Embryonic facial prominence (tissue), 1 donor: ENCODE data around the gene APCDD1.
"Not testable (repeated sequence)": the region's sequence is repeated elsewhere in the genome, so short reads cannot be mapped to it uniquely, and the experiment has no call there.

ENCODE experiments used
- DNase-seq: peaks from one replicate; pipeline ENCODE4 v3.0.0-alpha.2; 2016; ENCODE audit errors: extremely low spot score

APCDD1 gene

DNA sequence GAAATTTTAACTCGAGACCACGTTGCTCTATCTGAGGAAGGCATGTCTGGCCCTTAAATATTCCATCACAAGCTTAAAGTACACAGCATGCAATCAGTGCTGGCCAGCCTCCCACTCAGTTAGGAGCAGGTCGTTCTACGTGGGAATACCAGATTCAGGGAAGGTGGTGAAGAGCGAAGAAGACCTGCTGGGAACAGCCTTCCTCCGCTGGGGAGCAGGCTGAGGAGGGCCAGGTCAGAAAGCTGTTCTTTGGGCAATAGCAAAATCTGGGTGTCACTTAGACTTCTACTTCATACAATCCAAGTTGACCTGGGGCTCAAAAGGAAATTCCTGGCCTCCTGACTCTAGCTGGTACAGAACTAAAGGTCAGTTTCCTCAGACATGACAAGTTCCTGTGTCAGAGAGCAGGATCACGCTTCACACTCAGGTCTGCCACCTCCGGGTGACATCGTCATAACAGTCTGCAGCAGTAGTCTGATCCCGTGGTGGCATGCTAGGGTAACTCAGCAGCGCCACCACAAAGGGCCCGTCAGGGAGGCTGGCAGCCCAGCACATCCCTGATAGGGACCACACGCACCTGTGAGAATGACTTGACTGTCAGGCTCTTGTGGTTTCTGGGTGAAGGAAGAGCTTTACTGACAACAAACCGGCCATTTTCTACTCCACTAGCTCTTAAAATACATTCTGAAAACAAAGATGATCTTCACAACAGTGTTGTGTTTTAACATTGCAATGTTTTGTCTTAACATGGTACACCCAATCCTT lies 36.1 kb downstream of the APCDD1 start:
- DNase-seq, result no peak

GRCh38 chr18:10495936-10496335 lies 41.5 kb downstream of the APCDD1 start:
- no peak for DNase-seq

- DNase-seq, result no peak
Measured at GRCh38 chr18:10497206-10497749, 42.8 kb downstream of the APCDD1 start.

DNA sequence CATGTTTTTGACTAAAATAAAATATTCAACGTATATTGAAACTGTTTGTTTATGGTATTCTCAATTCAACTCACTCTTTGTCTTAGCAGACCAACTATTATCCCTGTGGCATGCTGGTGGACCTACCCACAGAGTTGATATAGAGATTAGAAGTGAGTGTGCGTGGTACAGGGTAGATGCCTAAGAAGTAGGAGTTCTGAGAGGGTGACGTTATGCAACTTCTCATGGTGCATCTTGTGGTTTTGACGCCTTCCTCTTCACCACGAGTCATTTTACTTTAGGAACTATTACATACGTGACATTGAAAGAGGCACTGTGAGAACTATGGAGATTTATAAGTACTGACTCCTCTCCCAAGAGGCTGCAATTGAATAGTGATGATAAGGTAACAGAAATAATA lies 44.8 kb downstream of the APCDD1 start:
- no peak for DNase-seq

- no peak for DNase-seq
Measured at GRCh38 chr18:10500038-10500437, 45.6 kb downstream of the APCDD1 start.

- no peak for DNase-seq
Measured at GRCh38 chr18:10504723-10505122, 50.3 kb downstream of the APCDD1 start.

DNA sequence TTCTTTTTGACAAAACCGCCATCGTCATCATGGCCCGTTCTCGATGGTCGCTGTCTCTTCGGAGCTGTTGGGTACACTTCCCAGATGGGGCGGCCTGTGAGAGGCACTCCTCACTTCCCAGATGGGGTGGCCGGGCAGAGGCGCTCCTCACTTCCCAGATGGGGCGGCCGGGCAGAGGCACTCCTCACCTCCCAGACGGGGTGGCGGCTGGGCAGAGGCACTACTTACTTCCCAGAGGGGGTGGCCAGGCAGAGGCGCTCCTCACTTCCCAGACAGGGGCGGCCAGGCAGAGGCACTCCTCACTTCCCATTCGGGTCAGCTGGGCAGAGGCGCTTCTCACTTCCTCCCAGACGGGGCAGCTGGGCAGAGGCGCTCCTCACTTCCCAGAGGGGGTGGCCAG lies 51.5 kb downstream of the APCDD1 start:
- DNase-seq, result not testable (repeated sequence)

DNA sequence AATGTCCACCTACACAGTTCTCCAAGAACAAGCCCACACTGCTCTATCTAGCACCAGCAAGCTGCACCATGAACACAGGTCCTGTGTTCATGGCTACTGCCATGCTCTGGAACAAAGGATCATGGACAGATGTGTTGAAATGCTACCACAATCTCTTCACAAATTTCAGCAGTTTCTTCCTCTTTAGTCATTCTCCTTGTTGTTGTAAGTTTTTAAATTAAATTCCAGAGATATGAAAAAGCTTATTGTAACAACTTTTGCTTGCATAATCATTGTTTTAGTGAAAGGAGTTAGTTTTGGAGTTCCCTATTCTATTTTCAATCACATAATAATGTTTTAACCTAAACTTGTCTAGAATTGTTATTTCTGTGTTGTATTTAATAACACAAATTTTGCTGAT lies 54.2 kb downstream of the APCDD1 start:
- no peak for DNase-seq

- no peak for DNase-seq
Measured at GRCh38 chr18:10511236-10511635, 56.8 kb downstream of the APCDD1 start.

DNA sequence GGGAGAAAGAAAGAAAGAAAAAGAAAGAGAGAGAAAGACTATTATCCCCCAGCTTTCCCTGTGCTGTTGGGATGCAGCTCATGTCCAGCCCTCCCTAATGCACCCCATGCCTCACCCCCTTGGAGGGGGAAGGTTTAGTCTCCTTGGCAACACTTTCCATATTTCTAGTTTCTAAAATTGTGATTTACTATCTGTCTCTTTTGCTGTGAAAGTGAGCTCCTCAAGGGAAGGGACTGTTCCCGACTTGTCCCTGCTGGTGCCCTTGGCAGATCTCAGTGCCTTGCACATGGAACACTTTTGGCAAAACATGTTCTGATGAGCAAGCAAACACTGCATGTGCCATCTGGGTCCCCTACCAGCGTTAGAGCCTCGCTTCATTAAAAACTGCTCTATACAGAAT lies 59.6 kb downstream of the APCDD1 start:
- no peak for DNase-seq

- no peak for DNase-seq
Measured at GRCh38 chr18:10514601-10515000, 60.2 kb downstream of the APCDD1 start.

- no peak for DNase-seq
Measured at GRCh38 chr18:10515456-10515855, 61.0 kb downstream of the APCDD1 start.

DNA sequence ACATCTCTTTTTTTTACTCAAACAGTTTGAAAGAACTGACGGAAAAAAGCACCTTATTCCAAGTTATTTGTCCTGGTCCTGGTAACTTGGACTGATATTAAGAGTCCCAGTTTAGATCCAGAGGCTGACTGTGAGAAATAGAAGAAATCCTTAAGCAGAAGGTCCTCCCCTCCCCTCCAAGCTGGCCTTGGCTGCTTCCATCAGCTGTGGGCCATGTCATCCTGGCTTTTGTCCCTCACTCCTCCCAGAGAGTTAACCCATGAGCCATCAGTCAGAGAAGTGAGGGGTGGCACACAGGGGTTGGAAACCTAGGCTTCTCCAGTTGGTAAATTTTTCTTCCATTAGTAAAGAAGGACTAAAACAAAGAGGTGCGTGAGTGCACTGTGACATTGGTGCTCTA lies 61.6 kb downstream of the APCDD1 start:
- no peak for DNase-seq

GRCh38 chr18:10518595-10519255 lies 64.3 kb downstream of the APCDD1 start:
- no peak for DNase-seq

GRCh38 chr18:10519366-10519765 lies 64.9 kb downstream of the APCDD1 start:
- no peak for DNase-seq

GRCh38 chr18:10519999-10520935 lies 65.8 kb downstream of the APCDD1 start:
- DNase-seq, result peak; percentile 87

- no peak for DNase-seq
Measured at GRCh38 chr18:10521566-10521965, 67.1 kb downstream of the APCDD1 start.

DNA sequence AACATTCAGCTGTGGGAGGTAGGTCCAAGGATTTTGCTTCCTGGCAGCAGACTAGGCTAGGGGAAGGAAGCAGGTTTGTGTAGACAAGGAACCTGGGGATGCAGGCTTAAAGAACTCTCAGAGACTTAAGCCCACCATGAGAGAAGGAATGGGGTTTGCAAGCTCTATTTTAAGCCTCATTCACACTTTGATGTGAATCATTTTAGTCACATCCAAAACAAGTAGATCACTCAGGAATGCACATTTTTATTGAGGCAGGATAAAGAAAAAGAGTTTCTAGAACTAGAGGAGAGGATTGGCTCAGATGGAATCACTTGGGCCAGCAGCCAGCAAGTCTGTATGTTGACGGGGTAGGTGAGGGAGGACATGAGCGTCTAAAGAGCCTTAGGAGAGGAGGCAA lies 68.1 kb downstream of the APCDD1 start:
- no peak for DNase-seq

DNA sequence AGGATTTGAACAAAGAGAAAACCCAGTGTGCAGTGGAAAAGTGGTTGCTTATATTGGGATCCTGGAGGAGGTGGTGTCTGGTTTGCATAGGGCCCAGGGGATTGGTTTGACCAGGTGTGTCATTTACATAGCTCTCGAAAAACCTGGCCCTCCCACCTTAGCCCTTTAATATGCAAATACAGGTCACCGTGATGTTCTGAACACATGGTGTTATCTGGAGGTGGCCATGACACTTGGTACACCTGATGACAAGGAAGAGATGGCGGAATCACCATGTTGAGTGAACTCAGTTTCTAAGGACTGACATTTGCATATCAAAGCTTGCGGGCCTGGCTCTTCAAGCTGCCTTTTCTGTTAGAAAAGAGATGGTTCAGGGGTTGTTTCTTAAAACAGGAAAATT lies 69.1 kb downstream of the APCDD1 start:
- no peak for DNase-seq

DNA sequence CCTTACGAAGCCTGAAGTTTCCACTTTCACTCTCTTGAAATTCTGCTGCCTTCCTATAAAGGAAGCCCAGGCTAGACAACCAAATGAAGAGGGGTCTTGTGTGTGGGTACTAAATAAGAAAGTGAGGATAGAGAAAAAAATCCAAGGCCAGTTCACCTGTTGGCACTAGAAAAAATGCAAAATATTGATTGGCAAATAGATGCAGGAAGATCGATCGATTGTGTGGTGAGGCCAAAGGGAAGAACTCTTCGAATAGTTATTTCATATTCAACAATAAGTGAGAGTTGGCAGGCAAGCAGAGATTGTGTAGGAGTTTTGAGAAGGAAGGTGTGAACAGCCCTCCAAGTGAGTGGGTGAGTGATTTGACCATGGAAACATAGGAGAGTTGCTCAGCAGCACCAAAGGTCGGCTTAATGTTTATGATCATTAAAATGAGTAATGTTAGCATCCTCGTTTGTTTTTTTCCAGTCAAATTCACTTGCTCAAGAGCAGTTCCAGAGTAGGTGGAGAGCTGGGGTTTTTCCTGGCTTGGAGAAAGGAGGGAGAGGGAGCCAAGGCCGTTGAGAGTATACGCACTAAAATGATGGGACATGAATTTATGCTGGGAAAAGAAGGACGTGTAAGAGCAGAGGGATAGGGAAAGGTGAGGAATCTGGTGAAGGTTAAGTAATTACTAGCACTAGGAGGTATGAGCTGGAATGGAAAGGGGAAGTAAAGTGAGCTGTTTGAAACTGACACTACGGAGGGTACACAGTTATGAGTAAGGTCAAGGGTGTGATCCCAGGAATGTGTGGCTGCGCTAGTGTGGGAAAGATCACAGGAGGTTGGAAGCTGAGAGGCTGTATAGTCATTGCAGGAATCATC lies 70.3 kb downstream of the APCDD1 start:
- DNase-seq, result no peak

DNA sequence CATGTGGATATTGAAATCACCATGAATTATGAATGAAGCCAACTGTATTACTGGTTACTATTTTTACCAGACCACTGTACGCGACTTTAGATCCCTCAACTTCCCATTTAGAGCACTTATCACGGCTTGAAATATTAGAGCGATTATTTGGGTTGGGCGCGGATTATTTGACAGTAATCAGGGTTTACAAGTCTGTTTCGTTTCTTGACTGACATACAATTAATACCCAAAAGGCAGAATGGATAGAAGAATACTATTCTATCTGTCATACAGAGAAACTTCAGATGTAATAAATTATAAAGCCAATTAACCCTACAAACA lies 70.9 kb downstream of the APCDD1 start:
- DNase-seq, result no peak
